Measurements from ENCODE around the gene PRRC2B.

DNA sequence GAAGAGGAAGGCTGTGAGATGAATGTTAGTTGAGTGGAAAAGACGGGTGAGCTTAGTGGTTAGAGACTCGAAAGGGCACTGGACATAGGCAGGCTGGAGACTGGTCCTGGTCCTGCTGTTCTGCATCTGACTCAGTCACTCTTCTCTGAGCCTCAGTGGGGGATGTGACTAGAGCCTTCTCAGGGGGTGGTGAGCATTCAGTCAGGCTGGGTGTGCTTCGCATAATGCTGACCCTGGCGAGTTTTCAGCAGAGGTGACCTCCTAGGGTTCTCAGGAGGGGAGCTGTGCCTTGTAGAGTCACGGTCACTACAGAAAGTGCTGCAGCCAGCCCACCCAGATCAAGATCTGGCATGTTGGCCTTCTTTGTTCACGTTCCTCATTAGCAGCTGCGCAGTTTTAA is 44.3 kb downstream of the PRRC2B start:
- TF ChIP-seq, protein P1, sequence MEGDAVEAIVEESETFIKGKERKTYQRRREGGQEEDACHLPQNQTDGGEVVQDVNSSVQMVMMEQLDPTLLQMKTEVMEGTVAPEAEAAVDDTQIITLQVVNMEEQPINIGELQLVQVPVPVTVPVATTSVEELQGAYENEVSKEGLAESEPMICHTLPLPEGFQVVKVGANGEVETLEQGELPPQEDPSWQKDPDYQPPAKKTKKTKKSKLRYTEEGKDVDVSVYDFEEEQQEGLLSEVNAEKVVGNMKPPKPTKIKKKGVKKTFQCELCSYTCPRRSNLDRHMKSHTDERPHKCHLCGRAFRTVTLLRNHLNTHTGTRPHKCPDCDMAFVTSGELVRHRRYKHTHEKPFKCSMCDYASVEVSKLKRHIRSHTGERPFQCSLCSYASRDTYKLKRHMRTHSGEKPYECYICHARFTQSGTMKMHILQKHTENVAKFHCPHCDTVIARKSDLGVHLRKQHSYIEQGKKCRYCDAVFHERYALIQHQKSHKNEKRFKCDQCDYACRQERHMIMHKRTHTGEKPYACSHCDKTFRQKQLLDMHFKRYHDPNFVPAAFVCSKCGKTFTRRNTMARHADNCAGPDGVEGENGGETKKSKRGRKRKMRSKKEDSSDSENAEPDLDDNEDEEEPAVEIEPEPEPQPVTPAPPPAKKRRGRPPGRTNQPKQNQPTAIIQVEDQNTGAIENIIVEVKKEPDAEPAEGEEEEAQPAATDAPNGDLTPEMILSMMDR (IDR thresholded peaks at IDR 0.05): no peak
- TF ChIP-seq POLR2AphosphoS5 (IDR thresholded peaks at IDR 0.05; ENCODE audit: low read depth, low read length) (no peak), SIN3A (IDR thresholded peaks at IDR 0.05; ENCODE audit: borderline replicate concordance, insufficient read depth, low read depth, low read length) (no peak)
- TF ChIP-seq, protein P2, sequence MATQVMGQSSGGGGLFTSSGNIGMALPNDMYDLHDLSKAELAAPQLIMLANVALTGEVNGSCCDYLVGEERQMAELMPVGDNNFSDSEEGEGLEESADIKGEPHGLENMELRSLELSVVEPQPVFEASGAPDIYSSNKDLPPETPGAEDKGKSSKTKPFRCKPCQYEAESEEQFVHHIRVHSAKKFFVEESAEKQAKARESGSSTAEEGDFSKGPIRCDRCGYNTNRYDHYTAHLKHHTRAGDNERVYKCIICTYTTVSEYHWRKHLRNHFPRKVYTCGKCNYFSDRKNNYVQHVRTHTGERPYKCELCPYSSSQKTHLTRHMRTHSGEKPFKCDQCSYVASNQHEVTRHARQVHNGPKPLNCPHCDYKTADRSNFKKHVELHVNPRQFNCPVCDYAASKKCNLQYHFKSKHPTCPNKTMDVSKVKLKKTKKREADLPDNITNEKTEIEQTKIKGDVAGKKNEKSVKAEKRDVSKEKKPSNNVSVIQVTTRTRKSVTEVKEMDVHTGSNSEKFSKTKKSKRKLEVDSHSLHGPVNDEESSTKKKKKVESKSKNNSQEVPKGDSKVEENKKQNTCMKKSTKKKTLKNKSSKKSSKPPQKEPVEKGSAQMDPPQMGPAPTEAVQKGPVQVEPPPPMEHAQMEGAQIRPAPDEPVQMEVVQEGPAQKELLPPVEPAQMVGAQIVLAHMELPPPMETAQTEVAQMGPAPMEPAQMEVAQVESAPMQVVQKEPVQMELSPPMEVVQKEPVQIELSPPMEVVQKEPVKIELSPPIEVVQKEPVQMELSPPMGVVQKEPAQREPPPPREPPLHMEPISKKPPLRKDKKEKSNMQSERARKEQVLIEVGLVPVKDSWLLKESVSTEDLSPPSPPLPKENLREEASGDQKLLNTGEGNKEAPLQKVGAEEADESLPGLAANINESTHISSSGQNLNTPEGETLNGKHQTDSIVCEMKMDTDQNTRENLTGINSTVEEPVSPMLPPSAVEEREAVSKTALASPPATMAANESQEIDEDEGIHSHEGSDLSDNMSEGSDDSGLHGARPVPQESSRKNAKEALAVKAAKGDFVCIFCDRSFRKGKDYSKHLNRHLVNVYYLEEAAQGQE (IDR thresholded peaks at IDR 0.05; ENCODE audit: insufficient read depth in 1 of 2, low read depth in 2 of 2, low read length in 1 of 2): no peak

Data from Panc1 (cell line).